ENCODE results near the gene CHST8.

Gene CHST8

DNA sequence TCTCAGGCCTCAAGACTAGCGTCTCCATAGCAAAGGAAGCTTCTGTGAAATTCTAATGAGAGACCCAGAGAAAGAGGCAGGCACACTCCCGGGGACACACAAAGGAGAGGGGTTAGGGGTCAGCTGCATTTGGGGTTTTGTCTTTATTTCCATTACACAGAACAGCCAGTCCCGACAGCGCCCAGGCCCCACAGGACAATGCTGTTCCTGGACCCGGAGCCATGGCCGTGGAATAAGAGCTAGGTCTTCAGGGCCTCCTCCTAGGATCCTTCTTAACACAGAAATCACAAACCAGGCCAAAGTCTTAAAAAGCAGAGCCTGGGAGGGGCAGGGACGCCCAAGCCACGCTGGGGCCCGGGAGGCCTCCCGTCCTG is 197.7 kb downstream of the CHST8 start:
- TF ChIP-seq, protein P1, sequence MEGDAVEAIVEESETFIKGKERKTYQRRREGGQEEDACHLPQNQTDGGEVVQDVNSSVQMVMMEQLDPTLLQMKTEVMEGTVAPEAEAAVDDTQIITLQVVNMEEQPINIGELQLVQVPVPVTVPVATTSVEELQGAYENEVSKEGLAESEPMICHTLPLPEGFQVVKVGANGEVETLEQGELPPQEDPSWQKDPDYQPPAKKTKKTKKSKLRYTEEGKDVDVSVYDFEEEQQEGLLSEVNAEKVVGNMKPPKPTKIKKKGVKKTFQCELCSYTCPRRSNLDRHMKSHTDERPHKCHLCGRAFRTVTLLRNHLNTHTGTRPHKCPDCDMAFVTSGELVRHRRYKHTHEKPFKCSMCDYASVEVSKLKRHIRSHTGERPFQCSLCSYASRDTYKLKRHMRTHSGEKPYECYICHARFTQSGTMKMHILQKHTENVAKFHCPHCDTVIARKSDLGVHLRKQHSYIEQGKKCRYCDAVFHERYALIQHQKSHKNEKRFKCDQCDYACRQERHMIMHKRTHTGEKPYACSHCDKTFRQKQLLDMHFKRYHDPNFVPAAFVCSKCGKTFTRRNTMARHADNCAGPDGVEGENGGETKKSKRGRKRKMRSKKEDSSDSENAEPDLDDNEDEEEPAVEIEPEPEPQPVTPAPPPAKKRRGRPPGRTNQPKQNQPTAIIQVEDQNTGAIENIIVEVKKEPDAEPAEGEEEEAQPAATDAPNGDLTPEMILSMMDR (IDR thresholded peaks at IDR 0.05; ENCODE audit: borderline replicate concordance, insufficient read depth, low read depth, low read length), result no peak
- no peak overlapping the region for H3K4me3 ChIP-seq (ENCODE audit: low read depth, low read length)

DNA sequence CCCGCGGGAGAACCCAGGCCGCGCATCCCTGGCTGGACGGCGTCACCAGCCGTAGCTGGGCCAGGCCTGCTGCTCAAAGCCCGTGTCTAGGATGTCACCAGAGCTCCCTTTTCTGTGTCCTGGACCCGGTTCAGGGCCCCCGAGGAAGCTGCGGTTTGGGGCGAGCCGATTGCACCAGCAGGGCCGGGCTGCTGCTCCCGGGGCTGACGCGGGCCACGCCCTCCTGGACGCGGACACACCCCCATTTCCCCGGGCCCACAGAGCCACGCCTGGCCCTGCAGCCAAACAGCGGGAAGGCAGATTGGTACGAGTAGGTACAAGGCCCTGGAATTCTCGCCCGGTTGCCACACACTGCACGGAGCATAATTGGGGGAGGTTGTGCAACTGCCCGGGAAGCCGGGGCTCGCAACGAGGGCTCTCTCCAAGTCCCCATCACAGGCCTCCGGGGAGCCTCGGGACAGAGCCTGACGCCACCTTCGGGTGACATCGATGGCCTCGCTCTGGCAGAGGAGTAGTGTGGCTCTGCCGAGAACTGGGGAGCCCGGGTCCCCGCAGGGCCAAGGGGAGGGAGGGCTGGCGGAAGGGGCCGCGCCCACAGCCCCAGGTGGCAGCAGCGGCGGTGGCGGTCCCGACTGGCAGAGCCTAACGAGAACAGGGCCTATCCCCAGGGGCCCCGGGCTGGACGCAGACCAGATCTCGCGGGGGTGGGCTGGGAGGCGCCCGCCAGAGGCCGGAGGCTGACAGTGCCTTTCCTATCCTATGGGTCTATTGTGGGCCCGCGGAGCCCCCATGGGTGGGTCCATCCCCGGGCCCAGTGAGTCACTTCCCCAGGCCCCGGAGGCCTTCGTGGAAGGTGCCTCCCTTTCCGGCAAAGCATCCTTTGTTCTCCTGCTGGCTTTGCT is 198.4 kb downstream of the CHST8 start:
- TF ChIP-seq, protein P1 (IDR thresholded peaks at IDR 0.05; ENCODE audit: borderline replicate concordance, insufficient read depth, low read depth, low read length), result no peak
- H3K4me3 ChIP-seq (ENCODE audit: low read depth, low read length), result no peak overlapping the region

DNA sequence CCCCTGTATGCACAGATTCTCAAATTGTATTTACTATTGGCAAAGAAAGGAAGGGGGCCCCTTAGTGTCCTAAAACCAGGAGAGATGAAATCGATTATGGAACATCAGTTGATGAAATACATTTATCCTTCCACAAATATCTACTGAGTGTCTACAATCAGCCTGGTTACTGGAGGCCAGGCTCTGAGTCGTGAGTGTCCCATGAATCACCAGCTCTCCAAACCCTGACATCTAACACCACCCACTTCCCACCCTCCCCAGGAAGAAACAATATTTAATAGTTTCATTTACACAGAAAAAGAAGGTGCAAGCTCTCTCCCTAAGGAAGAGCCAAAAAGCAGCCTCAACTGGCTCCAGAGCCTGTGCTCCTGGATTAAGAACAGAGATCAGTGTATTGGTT is 200.1 kb downstream of the CHST8 start:
- TF ChIP-seq, protein P1 (IDR thresholded peaks at IDR 0.05; ENCODE audit: borderline replicate concordance, insufficient read depth, low read depth, low read length), result no peak

More for the DNA sequence above, 200.1 kb downstream of the CHST8 start:
- H3K4me3 ChIP-seq (ENCODE audit: low read depth, low read length), result no peak overlapping the region

Data from GM12875 (cell line).